K562 (cell line): Measurements from ENCODE around the gene TM9SF4.

Experiments used
- BHLHE40 ChIP-seq: IDR thresholded peaks from 2 replicates; pipeline ENCODE4 v1.6.1; 2011; ENCODE audit warnings: low read length, improper control_type of control experiment
- NCOA6 ChIP-seq: fragments of 450-650 bp; IDR thresholded peaks from 2 replicates; pipeline ENCODE4 v1.6.1; 2017; ENCODE audit warnings: mild to moderate bottlenecking
- NRF1 ChIP-seq, 2 experiments: fragments of 450-650 bp; IDR thresholded peaks in 1 of 2; conservative IDR thresholded peaks in 1 of 2; 2 replicates each; pipeline ENCODE4 v1.6.1; 2014; ENCODE audit warnings: mild to moderate bottlenecking in 2 of 2
- RBM22 ChIP-seq: fragments of 200-400 bp; formaldehyde crosslinking; IDR thresholded peaks from 2 replicates; pipeline ENCODE4 v1.6.1; 2018; ENCODE audit warnings: low read length, low read depth; ENCODE audit not compliant: poor library complexity, severe bottlenecking
- TF ChIP-seq, protein P1 (sequence below), 2 experiments: fragments of 450-650 bp; formaldehyde crosslinking in 1 of 2; IDR thresholded peaks; 2 replicates each; pipeline versions ENCODE4 v1.4.0 to v1.6.1; 2014 to 2020; ENCODE audit warnings: mild to moderate bottlenecking in 2 of 2, borderline replicate concordance in 1 of 2, low read depth in 1 of 2
- TF ChIP-seq, protein P2 (sequence below): sonication (generic); formaldehyde crosslinking; IDR thresholded peaks from 2 replicates; pipeline ENCODE4 v1.8.0; 2023; ENCODE audit warnings: mild to moderate bottlenecking, missing genetic modification reagents
- TF ChIP-seq, protein P3 (sequence below), 3 experiments: IDR thresholded peaks in 2 of 3; conservative IDR thresholded peaks in 1 of 3; 2 replicates each; pipeline ENCODE4 v1.5.1; 2011 to 2012; ENCODE audit warnings: low read length in 3 of 3, mild to moderate bottlenecking in 3 of 3, control low read depth in 2 of 3, improper control_type of control experiment in 1 of 3, inconsistent platforms in 1 of 3, low read depth in 1 of 3, mixed read lengths in 1 of 3, moderate library complexity in 1 of 3; ENCODE audit not compliant: insufficient read depth in 2 of 3

DNA sequence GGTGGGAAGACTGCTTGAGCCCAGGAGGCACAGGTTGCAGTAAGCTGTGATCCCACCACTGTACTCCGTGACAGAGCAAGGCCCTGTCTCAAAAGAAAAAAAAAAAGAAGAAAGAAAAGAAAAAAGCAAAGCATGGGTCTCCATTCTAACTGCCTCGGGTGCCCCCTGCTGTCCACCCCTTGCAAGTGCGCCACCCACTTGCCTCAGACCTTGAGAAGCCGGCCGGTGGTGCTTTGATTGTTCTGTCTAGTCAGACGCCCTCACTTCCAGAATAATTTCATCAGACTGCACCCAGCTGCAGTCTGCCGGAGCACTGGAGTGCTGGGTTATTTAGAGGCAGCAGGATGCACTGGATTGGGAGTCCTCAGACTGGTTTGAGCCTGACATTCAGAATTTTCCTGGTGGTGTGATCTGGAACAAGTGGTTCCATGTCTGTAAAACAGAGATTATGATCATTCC is 17.6 kb upstream of the TM9SF4 start:
- TF ChIP-seq BHLHE40 (no peak), NRF1 (conservative IDR thresholded peaks at IDR 0.05 in 1 of 2, IDR thresholded peaks at IDR 0.05 in 1 of 2) (no peak), NCOA6 (no peak), RBM22 (no peak)
- TF ChIP-seq, protein P1, sequence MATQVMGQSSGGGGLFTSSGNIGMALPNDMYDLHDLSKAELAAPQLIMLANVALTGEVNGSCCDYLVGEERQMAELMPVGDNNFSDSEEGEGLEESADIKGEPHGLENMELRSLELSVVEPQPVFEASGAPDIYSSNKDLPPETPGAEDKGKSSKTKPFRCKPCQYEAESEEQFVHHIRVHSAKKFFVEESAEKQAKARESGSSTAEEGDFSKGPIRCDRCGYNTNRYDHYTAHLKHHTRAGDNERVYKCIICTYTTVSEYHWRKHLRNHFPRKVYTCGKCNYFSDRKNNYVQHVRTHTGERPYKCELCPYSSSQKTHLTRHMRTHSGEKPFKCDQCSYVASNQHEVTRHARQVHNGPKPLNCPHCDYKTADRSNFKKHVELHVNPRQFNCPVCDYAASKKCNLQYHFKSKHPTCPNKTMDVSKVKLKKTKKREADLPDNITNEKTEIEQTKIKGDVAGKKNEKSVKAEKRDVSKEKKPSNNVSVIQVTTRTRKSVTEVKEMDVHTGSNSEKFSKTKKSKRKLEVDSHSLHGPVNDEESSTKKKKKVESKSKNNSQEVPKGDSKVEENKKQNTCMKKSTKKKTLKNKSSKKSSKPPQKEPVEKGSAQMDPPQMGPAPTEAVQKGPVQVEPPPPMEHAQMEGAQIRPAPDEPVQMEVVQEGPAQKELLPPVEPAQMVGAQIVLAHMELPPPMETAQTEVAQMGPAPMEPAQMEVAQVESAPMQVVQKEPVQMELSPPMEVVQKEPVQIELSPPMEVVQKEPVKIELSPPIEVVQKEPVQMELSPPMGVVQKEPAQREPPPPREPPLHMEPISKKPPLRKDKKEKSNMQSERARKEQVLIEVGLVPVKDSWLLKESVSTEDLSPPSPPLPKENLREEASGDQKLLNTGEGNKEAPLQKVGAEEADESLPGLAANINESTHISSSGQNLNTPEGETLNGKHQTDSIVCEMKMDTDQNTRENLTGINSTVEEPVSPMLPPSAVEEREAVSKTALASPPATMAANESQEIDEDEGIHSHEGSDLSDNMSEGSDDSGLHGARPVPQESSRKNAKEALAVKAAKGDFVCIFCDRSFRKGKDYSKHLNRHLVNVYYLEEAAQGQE (IDR thresholded peaks at IDR 0.05; ENCODE audit: borderline replicate concordance): peak; percentile 78; the same call in 1 of the 2 replicates
- TF ChIP-seq, protein P1 (CRISPR knock-in tag; IDR thresholded peaks at IDR 0.05; ENCODE audit: low read depth): no peak
- TF ChIP-seq, protein P2, sequence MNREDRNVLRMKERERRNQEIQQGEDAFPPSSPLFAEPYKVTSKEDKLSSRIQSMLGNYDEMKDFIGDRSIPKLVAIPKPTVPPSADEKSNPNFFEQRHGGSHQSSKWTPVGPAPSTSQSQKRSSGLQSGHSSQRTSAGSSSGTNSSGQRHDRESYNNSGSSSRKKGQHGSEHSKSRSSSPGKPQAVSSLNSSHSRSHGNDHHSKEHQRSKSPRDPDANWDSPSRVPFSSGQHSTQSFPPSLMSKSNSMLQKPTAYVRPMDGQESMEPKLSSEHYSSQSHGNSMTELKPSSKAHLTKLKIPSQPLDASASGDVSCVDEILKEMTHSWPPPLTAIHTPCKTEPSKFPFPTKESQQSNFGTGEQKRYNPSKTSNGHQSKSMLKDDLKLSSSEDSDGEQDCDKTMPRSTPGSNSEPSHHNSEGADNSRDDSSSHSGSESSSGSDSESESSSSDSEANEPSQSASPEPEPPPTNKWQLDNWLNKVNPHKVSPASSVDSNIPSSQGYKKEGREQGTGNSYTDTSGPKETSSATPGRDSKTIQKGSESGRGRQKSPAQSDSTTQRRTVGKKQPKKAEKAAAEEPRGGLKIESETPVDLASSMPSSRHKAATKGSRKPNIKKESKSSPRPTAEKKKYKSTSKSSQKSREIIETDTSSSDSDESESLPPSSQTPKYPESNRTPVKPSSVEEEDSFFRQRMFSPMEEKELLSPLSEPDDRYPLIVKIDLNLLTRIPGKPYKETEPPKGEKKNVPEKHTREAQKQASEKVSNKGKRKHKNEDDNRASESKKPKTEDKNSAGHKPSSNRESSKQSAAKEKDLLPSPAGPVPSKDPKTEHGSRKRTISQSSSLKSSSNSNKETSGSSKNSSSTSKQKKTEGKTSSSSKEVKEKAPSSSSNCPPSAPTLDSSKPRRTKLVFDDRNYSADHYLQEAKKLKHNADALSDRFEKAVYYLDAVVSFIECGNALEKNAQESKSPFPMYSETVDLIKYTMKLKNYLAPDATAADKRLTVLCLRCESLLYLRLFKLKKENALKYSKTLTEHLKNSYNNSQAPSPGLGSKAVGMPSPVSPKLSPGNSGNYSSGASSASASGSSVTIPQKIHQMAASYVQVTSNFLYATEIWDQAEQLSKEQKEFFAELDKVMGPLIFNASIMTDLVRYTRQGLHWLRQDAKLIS (CRISPR knock-in tag): no peak
- TF ChIP-seq, protein P3, sequence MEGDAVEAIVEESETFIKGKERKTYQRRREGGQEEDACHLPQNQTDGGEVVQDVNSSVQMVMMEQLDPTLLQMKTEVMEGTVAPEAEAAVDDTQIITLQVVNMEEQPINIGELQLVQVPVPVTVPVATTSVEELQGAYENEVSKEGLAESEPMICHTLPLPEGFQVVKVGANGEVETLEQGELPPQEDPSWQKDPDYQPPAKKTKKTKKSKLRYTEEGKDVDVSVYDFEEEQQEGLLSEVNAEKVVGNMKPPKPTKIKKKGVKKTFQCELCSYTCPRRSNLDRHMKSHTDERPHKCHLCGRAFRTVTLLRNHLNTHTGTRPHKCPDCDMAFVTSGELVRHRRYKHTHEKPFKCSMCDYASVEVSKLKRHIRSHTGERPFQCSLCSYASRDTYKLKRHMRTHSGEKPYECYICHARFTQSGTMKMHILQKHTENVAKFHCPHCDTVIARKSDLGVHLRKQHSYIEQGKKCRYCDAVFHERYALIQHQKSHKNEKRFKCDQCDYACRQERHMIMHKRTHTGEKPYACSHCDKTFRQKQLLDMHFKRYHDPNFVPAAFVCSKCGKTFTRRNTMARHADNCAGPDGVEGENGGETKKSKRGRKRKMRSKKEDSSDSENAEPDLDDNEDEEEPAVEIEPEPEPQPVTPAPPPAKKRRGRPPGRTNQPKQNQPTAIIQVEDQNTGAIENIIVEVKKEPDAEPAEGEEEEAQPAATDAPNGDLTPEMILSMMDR (IDR thresholded peaks at IDR 0.05 in 2 of 3, conservative IDR thresholded peaks at IDR 0.05 in 1 of 3; ENCODE audit: insufficient read depth in 2 of 3, low read depth in 1 of 3, low read length in 3 of 3): peak; percentile 88 to 94 (median 88)
